Retinal pigment epithelial cell (primary cell): Measurements from ENCODE around the gene PSMC5.
A peak's percentile ranks its signal among the peaks of the same experiment; 100 is the strongest.

Experiments
- DNase-seq: peaks from one replicate; pipeline ENCODE4 v3.0.0-alpha.2; 2010; ENCODE audit warnings: low read depth
- H3K4me3 ChIP-seq: 2 replicates; pipeline ENCODE4 v1.5.1; 2011; ENCODE audit warnings: mild to moderate bottlenecking, low read length, control low read depth, moderate library complexity
- TF ChIP-seq, protein P1 (sequence below): conservative IDR thresholded peaks from 2 replicates; pipeline ENCODE4 v1.5.1; 2011; ENCODE audit warnings: low read depth, low read length, control low read depth, inconsistent platforms

The PSMC5 gene

DNA sequence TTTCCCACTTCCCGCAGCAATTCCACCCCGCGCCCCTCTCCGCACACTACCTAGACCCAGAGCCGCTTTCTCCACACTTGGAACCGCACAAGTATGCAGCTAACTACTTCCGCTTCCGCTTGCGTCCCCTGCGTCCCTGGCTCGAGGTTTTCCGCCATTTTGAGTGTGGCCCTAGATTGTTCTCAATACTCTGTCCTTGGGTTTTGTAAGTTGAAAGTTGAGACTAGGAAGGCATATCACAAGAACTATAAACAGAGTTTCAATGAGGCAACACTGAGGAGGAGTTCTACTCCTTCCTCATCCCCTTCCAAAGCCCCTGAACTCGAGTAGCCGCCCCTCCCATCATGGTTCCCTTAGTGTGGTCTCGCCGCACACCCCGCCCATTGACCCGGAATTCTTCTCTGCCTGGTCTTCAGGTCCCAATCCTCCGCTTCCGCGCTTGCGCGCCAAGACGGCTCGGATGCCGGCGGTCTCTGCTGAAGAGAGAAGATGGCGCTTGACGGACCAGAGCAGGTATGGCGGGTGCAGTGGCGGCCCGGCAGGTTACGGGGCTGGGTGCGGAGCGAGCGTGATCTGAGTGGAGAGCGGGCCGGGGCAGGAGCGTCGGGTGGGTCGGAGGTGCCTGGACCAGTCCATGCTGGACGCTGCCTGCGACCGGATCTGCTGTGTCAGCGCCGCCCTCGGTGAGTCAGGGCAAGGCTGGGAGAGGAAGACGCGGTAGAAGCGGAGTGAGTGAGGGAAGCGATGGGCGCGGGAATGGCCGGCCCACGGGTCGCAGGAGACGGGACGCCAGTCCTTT, at the start of gene PSMC5, which contains the start of gene FTSJ3:
Gene PSMC5, plus strand, starts transcription at position 430 of the 799 bp plus-strand sequence. Its CDS starts 60 bp downstream, at position 490.
Gene FTSJ3, minus strand, starts transcription at position 662 of the 799 bp plus-strand sequence. CDS start 761 bp downstream, outside the sequence.
- peak within 1 kb of the TSS; percentile 96 for H3K4me3 ChIP-seq
- peak; percentile 78 for DNase-seq
- TF ChIP-seq, protein P1, sequence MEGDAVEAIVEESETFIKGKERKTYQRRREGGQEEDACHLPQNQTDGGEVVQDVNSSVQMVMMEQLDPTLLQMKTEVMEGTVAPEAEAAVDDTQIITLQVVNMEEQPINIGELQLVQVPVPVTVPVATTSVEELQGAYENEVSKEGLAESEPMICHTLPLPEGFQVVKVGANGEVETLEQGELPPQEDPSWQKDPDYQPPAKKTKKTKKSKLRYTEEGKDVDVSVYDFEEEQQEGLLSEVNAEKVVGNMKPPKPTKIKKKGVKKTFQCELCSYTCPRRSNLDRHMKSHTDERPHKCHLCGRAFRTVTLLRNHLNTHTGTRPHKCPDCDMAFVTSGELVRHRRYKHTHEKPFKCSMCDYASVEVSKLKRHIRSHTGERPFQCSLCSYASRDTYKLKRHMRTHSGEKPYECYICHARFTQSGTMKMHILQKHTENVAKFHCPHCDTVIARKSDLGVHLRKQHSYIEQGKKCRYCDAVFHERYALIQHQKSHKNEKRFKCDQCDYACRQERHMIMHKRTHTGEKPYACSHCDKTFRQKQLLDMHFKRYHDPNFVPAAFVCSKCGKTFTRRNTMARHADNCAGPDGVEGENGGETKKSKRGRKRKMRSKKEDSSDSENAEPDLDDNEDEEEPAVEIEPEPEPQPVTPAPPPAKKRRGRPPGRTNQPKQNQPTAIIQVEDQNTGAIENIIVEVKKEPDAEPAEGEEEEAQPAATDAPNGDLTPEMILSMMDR: peak; percentile 49

DNA sequence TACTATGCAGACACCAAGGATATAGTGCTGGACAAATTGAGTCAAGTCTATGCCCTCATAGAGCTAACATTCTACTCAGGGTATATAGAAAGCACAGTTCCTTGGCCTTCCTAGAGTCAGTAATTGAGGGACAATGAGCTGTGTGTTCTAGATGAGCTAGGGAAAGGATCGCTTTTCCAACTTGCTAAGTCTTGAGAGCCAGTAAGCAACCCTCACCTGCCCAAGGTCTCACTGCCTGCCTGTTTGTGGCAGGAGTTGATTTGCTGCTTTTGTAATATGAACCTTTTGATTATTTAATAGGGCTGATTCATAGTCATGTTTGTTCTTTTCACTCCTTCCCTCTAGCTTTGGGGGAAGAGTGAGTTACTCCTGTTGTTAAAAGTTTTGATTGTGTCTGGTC, 46.7 kb upstream of the PSMC5 start:
- TF ChIP-seq, protein P1: no peak
- peak; percentile 11 for DNase-seq
- no peak overlapping the region for H3K4me3 ChIP-seq

DNA sequence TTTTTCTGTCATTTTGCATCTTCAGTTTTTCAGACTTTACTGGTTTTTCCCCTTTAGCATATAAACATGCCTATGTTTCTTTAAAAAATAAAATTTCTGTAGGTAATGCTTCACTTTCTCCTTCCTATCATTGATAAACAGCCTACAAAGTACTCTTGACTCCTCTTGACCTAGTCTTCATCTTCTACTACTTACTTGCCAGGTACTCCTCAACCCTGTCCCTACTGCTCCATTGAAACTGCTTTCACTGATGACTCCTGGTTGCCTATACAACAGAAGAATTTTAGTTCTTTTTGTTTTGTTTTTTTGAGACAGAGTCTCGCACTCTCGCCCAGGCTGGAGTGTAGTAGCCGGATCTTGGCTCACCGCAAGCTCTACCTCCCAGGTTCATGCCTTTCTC, 46.3 kb upstream of the PSMC5 start:
- TF ChIP-seq, protein P1: no peak
- no peak overlapping the region for H3K4me3 ChIP-seq
- no peak for DNase-seq

DNA sequence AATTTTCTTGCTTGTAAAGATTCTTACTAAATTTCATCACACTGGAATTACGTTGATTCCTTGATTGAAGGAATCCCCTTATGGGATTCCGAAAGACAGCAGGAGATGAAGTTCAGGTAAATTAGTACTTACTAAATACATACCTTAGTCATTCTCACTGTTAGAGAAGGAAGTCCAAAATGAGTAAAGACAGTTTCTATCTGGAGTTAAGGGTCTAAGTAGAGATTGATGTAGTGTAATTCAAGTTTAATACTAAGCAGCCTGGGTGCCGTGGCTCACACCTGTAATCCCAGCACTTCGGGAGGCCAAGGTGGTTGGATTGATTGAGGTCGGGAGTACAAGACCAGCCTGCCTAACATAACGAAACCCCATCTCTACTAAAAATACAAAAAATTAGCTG, 43.7 kb upstream of the PSMC5 start:
- no peak for DNase-seq
- TF ChIP-seq, protein P1: no peak
- H3K4me3 ChIP-seq: no peak overlapping the region

DNA sequence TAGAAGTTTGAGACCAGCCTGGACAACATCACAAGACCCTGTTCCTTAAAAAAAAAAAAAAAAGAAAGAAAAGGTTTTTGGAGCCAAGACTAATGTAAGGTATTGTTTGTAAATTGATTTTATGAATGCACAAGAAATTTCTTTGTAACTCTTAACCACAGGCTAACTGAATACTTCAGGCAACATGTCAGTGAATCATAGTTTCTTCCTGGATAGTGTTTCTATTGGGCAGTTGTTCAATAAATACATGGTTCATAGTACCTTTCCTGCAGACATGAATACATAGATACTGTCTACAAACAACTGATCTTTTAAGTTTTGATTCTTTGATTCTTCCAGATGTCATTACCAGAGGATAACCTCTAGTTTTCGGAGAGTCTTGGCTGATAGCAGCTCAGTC, 41.7 kb upstream of the PSMC5 start:
- DNase-seq: no peak
- TF ChIP-seq, protein P1: no peak
- H3K4me3 ChIP-seq: no peak overlapping the region

DNA sequence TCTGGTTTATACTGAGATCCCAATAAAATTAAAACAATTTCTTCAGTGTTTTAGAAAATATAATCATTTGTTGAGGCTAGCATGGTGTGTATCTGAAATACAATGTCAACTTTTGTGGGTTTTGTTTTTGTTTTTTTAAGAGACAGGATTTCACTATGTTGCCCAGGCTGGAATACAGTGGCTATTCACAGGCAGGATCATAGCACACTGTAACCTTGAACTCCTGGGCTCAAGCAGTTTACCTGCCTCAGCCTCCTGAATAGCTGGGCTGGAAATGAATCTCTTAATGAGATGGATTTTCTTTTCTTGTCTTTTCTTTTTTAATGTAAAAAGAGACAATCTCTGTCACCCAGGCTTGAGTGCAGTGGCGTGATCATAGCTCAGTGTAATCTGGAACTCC, 41.1 kb upstream of the PSMC5 start:
- TF ChIP-seq, protein P1: no peak
- H3K4me3 ChIP-seq: no peak overlapping the region
- DNase-seq: no peak
